Neutrophil (primary cell): ENCODE data around the gene TACC2.

Experiments
- H3K27ac ChIP-seq: fragments of 200-600 bp; sonication (generic); 2 replicates; pipeline ENCODE4 v1.5.1; 2016; ENCODE audit warnings: mild to moderate bottlenecking, moderate library complexity
- H3K27me3 ChIP-seq: fragments of 200-600 bp; sonication (generic); 2 replicates; pipeline ENCODE4 v1.6.0; 2016; ENCODE audit warnings: mild to moderate bottlenecking
- H3K36me3 ChIP-seq: fragments of 200-600 bp; sonication (generic); 2 replicates; pipeline ENCODE4 v1.5.1; 2017
- H3K4me1 ChIP-seq, 2 experiments: fragments of 200-600 bp in 1 of 2; sonication (generic) in 1 of 2; 1 replicate in 1 of 2; 2 replicates in 1 of 2; pipeline versions ENCODE4 v1.5.1 to v1.6.1; 2013 to 2016; ENCODE audit warnings: low read depth in 1 of 2, low read length in 1 of 2, mild to moderate bottlenecking in 1 of 2, moderate library complexity in 1 of 2; ENCODE audit not compliant: control insufficient read depth in 1 of 2, insufficient read depth in 1 of 2
- H3K4me3 ChIP-seq, 2 experiments: fragments of 200-600 bp in 1 of 2; sonication (generic) in 1 of 2; 1 replicate in 1 of 2; 2 replicates in 1 of 2; pipeline ENCODE4 v1.5.1; 2013 to 2016; ENCODE audit warnings: low read depth in 1 of 2, low read length in 1 of 2, mild to moderate bottlenecking in 1 of 2, moderate library complexity in 1 of 2
- H3K9me3 ChIP-seq: fragments of 200-600 bp; sonication (generic); 2 replicates; pipeline ENCODE4 v1.5.1; 2016
- TF ChIP-seq, protein P1 (sequence below): fragments of 200-600 bp; sonication (generic); IDR thresholded peaks from 2 replicates; pipeline ENCODE4 v1.5.1; 2016; ENCODE audit warnings: antibody characterized with exemption

The TACC2 gene

GRCh38 chr10:122051609-122052385 lies 62.8 kb downstream of the TACC2 start:
- no peak overlapping the region for H3K27ac ChIP-seq
- no peak overlapping the region for H3K4me3 ChIP-seq
- H3K27me3 ChIP-seq = peaks cover 18% of the 10 kb centered on the region
- H3K36me3 ChIP-seq = no peaks in the 10 kb centered on the region
- no peaks in the 10 kb centered on the region for H3K9me3 ChIP-seq
- TF ChIP-seq, protein P1, sequence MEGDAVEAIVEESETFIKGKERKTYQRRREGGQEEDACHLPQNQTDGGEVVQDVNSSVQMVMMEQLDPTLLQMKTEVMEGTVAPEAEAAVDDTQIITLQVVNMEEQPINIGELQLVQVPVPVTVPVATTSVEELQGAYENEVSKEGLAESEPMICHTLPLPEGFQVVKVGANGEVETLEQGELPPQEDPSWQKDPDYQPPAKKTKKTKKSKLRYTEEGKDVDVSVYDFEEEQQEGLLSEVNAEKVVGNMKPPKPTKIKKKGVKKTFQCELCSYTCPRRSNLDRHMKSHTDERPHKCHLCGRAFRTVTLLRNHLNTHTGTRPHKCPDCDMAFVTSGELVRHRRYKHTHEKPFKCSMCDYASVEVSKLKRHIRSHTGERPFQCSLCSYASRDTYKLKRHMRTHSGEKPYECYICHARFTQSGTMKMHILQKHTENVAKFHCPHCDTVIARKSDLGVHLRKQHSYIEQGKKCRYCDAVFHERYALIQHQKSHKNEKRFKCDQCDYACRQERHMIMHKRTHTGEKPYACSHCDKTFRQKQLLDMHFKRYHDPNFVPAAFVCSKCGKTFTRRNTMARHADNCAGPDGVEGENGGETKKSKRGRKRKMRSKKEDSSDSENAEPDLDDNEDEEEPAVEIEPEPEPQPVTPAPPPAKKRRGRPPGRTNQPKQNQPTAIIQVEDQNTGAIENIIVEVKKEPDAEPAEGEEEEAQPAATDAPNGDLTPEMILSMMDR = no peak
- no peaks in the 10 kb centered on the region for H3K4me1 ChIP-seq

GRCh38 chr10:122052701-122053100 lies 63.7 kb downstream of the TACC2 start:
- no peak overlapping the region for H3K4me3 ChIP-seq
- H3K27ac ChIP-seq = no peak overlapping the region
- no peaks in the 10 kb centered on the region for H3K4me1 ChIP-seq
- no peaks in the 10 kb centered on the region for H3K9me3 ChIP-seq
- no peaks in the 10 kb centered on the region for H3K36me3 ChIP-seq
- H3K27me3 ChIP-seq = peaks cover 13% of the 10 kb centered on the region
- TF ChIP-seq, protein P1 = no peak

DNA sequence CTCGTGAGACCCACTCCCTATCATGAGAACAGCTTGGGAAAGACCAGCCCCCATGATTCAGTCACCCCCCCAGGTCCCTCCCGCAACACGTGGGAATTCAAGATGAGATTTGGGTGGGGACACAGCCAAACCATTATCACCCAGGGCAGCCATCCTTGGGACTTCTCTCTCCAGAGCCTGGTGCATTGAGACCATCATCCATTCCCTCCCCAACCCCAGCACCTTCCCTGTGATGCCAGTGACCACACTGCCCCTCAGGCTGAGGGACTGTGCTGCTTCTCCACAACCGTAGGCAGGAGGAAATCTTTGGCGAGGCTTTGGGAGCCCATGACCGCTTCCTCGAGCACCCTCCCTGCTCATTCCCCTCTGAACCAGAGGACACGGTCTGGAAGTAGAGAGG lies 64.4 kb downstream of the TACC2 start:
- Histone ChIP-seq H3K4me1 (no peaks in the 10 kb centered on the region), H3K27ac (no peak overlapping the region), H3K27me3 (peaks cover 8% of the 10 kb centered on the region), H3K36me3 (no peaks in the 10 kb centered on the region), H3K9me3 (no peaks in the 10 kb centered on the region), H3K4me3 (no peak overlapping the region)
- TF ChIP-seq, protein P1 = no peak

DNA sequence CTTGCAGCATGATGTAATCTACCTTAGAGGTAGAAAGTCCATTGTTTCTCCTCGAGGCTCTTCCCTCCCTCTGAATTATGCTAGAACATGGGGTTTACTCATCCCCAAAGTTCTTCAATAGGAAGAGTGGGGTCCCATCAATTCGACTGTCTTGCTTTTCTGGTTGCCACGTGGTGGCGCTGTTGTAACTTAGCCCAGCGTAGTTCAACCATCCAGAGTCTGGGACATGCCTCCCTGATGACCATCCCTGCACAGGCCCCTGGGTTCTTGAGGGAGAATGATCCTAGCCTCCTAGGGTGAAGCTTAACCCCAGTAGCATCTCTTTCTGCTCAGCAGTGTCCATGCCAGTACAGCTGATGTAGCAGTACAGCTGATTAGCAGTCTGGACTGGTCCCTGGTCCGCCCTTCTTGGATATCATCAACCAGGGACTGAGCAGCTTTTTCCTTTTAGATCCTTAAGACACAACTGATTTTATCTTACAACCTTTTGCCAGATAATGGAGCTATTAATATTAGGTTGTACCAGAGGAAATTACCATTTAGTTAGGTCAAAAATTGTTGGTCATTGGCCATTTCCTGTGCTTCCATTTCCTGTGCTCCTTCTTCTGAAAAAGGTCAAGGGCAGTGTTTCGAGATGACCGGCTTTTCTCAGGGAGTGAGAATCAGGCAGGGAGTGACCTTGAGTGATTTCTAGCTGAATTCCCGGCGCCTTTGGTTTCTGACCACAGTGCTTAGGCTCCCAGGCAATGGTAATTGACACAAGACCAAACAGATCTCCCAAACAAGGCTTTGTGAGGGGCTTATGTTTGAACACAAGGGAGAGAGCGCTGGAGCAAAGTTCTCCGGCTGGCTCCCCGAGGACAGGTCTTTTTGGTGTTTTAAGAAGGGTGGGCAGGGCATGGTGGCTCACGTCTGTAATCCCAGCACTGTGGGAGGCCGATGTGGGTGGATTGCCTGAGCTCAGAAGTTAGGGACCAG lies 65.4 kb downstream of the TACC2 start:
- Histone ChIP-seq H3K4me1 (no peaks in the 10 kb centered on the region), H3K4me3 (no peak overlapping the region), H3K27me3 (no peaks in the 10 kb centered on the region), H3K9me3 (no peaks in the 10 kb centered on the region), H3K36me3 (no peaks in the 10 kb centered on the region), H3K27ac (no peak overlapping the region)
- TF ChIP-seq, protein P1 = no peak

- TF ChIP-seq, protein P1 = no peak
- Histone ChIP-seq H3K9me3 (no peaks in the 10 kb centered on the region), H3K36me3 (no peaks in the 10 kb centered on the region), H3K4me1 (no peaks in the 10 kb centered on the region), H3K27ac (no peak overlapping the region), H3K27me3 (no peaks in the 10 kb centered on the region), H3K4me3 (no peak overlapping the region)
Observed at GRCh38 chr10:122055252-122055651, 66.3 kb downstream of the TACC2 start.
